HepG2 (cell line): ENCODE results near the gene KIRREL2. TPM values are rescaled to one million over a fixed set of nuclear protein-coding genes. Genes with fewer than 3 reads are reported as not detected.

Experiments used
- CREB1 ChIP-seq, 2 experiments: fragments of 450-650 bp in 1 of 2; IDR thresholded peaks; 2 replicates each; pipeline ENCODE4 v1.6.1; 2016 to 2017; ENCODE audit warnings: control low read depth in 1 of 2, mild to moderate bottlenecking in 1 of 2, missing compliant biosample characterization in 1 of 2, missing genetic modification characterization in 1 of 2
- CREB3 ChIP-seq: sonication (generic); formaldehyde crosslinking; IDR thresholded peaks from 2 replicates; pipeline ENCODE4 v1.5.0; 2020; ENCODE audit warnings: missing genetic modification reagents
- E2F2 ChIP-seq: sonication (generic); formaldehyde crosslinking; IDR thresholded peaks from 2 replicates; pipeline ENCODE4 v1.4.0; 2020; ENCODE audit warnings: missing genetic modification reagents, borderline replicate concordance
- GATAD1 ChIP-seq: IDR thresholded peaks from 2 replicates; pipeline ENCODE4 v1.6.1; 2016; ENCODE audit warnings: missing genetic modification reagents, missing compliant biosample characterization
- HIVEP1 ChIP-seq: sonication (generic); formaldehyde crosslinking; IDR thresholded peaks from 2 replicates; pipeline ENCODE4 v1.4.0; 2020; ENCODE audit warnings: mild to moderate bottlenecking, missing genetic modification reagents
- HNRNPL ChIP-seq: fragments of 200-400 bp; formaldehyde crosslinking; IDR thresholded peaks from 2 replicates; pipeline ENCODE4 v1.6.1; 2017; ENCODE audit warnings: mild to moderate bottlenecking, low read depth, low read length
- MXI1 ChIP-seq: IDR thresholded peaks from 3 replicates; pipeline ENCODE4 v1.6.1; 2012; ENCODE audit warnings: low read depth, low read length, inconsistent platforms, borderline replicate concordance
- PHF5A ChIP-seq: IDR thresholded peaks from one replicate; pipeline ENCODE4 v1.6.1; 2018; ENCODE audit warnings: low read depth, missing genetic modification reagents; ENCODE audit not compliant: unreplicated experiment
- SMAD3 ChIP-seq: sonication (generic); formaldehyde crosslinking; IDR thresholded peaks from 2 replicates; pipeline ENCODE4 v1.4.0; 2020; ENCODE audit warnings: missing genetic modification reagents
- SP1 ChIP-seq, 2 experiments: fragments of 450-650 bp in 1 of 2; sonication (generic) in 1 of 2; formaldehyde crosslinking in 1 of 2; IDR thresholded peaks; 2 replicates each; pipeline versions ENCODE4 v1.4.0 to v1.6.1; 2016 to 2020; ENCODE audit warnings: missing genetic modification reagents in 1 of 2
- TAF1 ChIP-seq: sonication (generic); formaldehyde crosslinking; IDR thresholded peaks from 2 replicates; pipeline ENCODE4 v1.4.0; 2020; ENCODE audit warnings: missing genetic modification reagents
- YEATS4 ChIP-seq: sonication (generic); formaldehyde crosslinking; IDR thresholded peaks from 2 replicates; pipeline ENCODE4 v1.4.0; 2020; ENCODE audit warnings: missing genetic modification reagents, borderline replicate concordance
- ZBTB38 ChIP-seq: sonication (generic); formaldehyde crosslinking; IDR thresholded peaks from 2 replicates; pipeline ENCODE4 v1.5.1; 2020; ENCODE audit warnings: mild to moderate bottlenecking, missing genetic modification reagents
- ZFX ChIP-seq: sonication (generic); formaldehyde crosslinking; IDR thresholded peaks from 2 replicates; pipeline ENCODE4 v1.4.0; 2020; ENCODE audit warnings: mild to moderate bottlenecking, low read depth, missing genetic modification reagents, moderate library complexity
- ZNF10 ChIP-seq: sonication (generic); formaldehyde crosslinking; IDR thresholded peaks from 2 replicates; pipeline ENCODE4 v1.4.0; 2020; ENCODE audit warnings: mild to moderate bottlenecking, low read depth, missing genetic modification reagents, borderline replicate concordance
- ZNF230 ChIP-seq: sonication (generic); formaldehyde crosslinking; IDR thresholded peaks from 2 replicates; pipeline ENCODE4 v1.4.0; 2020; ENCODE audit warnings: mild to moderate bottlenecking, missing genetic modification reagents
- ZNF350 ChIP-seq: sonication (generic); formaldehyde crosslinking; IDR thresholded peaks from 2 replicates; pipeline ENCODE4 v1.4.0; 2020; ENCODE audit warnings: mild to moderate bottlenecking, low read depth, missing genetic modification reagents, borderline replicate concordance
- ZNF75D ChIP-seq: sonication (generic); formaldehyde crosslinking; IDR thresholded peaks from 2 replicates; pipeline ENCODE4 v1.8.1; 2023; ENCODE audit warnings: missing genetic modification reagents, mild to moderate bottlenecking, borderline replicate concordance
- polyA plus RNA-seq, 8 experiments: library from polyadenylated mRNA; depleted of rRNA in 3 of 8; stranded (reverse) in 7 of 8; unstranded in 1 of 8; fragments of >200 nt; fragmentation: Illumina TruSeq in 4 of 8; extraction: Trizol in 4 of 8; gene quantifications; 2 replicates each; pipeline versions ENCODE4 v1.2.1 to v1.2.3, GENCODE V29; 2011 to 2016; ENCODE audit warnings: low read depth in 4 of 8, missing spikeins in 1 of 8, mixed read lengths in 1 of 8; ENCODE audit not compliant: insufficient read depth in 1 of 8
- total RNA-seq, 5 experiments: library from RNA; depleted of rRNA; stranded (reverse); fragments of >200 nt; fragmentation: Illumina TruSeq; extraction: Trizol; gene quantifications; 2 replicates each; pipeline ENCODE4 v1.2.3, GENCODE V29; 2016; ENCODE audit warnings: low read depth in 1 of 5
- TF ChIP-seq, protein P1 (sequence below): sonication (generic); formaldehyde crosslinking; conservative IDR thresholded peaks from 2 replicates; pipeline ENCODE4 v1.8.0; 2022; ENCODE audit warnings: mild to moderate bottlenecking, moderate library complexity, missing genetic modification reagents
- TF ChIP-seq, protein P2 (sequence below): sonication (generic); formaldehyde crosslinking; IDR thresholded peaks from 2 replicates; pipeline ENCODE4 v1.5.0; 2020; ENCODE audit warnings: mild to moderate bottlenecking, missing genetic modification reagents

KIRREL2 gene
- total and polyA plus RNA-seq, 2 of the 13 experiments (the other 11 are each of a cell fraction or from before 2014, with no cell fraction given), result 0.18 to 2.4 TPM

- TF ChIP-seq ZNF10 (CRISPR knock-in tag) (no peak), ZBTB38 (0 out of 2 replicates have a peak, but pooled peaks have one; percentile 14), SP1 (IDR thresholded peaks at IDR 0.05) (no peak), SP1 (CRISPR knock-in tag; IDR thresholded peaks at IDR 0.05) (peak; percentile 84), PHF5A (CRISPR knock-in tag) (no peak), CREB1 (IDR thresholded peaks at IDR 0.05) (no peak), CREB1 (CRISPR knock-in tag; IDR thresholded peaks at IDR 0.05) (peak; percentile 35; the same call in 1 of the 2 replicates), ZNF350 (CRISPR knock-in tag) (peak; percentile 45; the same call in 1 of the 2 replicates), CREB3 (CRISPR knock-in tag) (no peak), MXI1 (peak; percentile 24; the same call in 1 of the 3 replicates), GATAD1 (peak; percentile 38; the same call in 1 of the 2 replicates), YEATS4 (no peak), SMAD3 (CRISPR knock-in tag) (peak; percentile 18; the same call in 1 of the 2 replicates), HNRNPL (0 out of 2 replicates have a peak, but pooled peaks have one; percentile 29), ZNF230 (CRISPR knock-in tag) (no peak), ZFX (peak; percentile 45; the same call in 1 of the 2 replicates), TAF1 (CRISPR knock-in tag) (0 out of 2 replicates have a peak, but pooled peaks have one; percentile 17), E2F2 (no peak), HIVEP1 (CRISPR knock-in tag) (peak; percentile 85), ZNF75D (no peak)
- TF ChIP-seq, protein P1, sequence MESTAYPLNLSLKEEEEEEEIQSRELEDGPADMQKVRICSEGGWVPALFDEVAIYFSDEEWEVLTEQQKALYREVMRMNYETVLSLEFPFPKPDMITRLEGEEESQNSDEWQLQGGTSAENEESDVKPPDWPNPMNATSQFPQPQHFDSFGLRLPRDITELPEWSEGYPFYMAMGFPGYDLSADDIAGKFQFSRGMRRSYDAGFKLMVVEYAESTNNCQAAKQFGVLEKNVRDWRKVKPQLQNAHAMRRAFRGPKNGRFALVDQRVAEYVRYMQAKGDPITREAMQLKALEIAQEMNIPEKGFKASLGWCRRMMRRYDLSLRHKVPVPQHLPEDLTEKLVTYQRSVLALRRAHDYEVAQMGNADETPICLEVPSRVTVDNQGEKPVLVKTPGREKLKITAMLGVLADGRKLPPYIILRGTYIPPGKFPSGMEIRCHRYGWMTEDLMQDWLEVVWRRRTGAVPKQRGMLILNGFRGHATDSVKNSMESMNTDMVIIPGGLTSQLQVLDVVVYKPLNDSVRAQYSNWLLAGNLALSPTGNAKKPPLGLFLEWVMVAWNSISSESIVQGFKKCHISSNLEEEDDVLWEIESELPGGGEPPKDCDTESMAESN, result no peak
- TF ChIP-seq, protein P2, sequence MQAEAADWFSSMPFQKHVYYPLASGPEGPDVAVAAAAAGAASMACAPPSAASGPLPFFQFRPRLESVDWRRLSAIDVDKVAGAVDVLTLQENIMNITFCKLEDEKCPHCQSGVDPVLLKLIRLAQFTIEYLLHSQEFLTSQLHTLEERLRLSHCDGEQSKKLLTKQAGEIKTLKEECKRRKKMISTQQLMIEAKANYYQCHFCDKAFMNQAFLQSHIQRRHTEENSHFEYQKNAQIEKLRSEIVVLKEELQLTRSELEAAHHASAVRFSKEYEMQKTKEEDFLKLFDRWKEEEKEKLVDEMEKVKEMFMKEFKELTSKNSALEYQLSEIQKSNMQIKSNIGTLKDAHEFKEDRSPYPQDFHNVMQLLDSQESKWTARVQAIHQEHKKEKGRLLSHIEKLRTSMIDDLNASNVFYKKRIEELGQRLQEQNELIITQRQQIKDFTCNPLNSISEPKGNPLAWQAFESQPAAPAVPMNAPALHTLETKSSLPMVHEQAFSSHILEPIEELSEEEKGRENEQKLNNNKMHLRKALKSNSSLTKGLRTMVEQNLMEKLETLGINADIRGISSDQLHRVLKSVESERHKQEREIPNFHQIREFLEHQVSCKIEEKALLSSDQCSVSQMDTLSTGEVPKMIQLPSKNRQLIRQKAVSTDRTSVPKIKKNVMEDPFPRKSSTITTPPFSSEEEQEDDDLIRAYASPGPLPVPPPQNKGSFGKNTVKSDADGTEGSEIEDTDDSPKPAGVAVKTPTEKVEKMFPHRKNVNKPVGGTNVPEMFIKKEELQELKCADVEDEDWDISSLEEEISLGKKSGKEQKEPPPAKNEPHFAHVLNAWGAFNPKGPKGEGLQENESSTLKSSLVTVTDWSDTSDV (CRISPR knock-in tag), result no peak
Measured at GRCh38 chr19:35903550-35904179, 47.0 kb downstream of the KIRREL2 start (continued).
